Activated T-helper 1 cell treated with Interleukin-2 at 50 U/mL for 16 hours (primary cell): Measurements from ENCODE around the gene TSHZ1.

Experiments
- DNase-seq: peaks from one replicate; pipeline ENCODE4 v3.0.0-alpha.2; 2020; ENCODE audit warnings: low read depth

The TSHZ1 gene

GRCh38 chr18:75246721-75247610, 36.4 kb downstream of the TSHZ1 start:
- no peak for DNase-seq

DNA sequence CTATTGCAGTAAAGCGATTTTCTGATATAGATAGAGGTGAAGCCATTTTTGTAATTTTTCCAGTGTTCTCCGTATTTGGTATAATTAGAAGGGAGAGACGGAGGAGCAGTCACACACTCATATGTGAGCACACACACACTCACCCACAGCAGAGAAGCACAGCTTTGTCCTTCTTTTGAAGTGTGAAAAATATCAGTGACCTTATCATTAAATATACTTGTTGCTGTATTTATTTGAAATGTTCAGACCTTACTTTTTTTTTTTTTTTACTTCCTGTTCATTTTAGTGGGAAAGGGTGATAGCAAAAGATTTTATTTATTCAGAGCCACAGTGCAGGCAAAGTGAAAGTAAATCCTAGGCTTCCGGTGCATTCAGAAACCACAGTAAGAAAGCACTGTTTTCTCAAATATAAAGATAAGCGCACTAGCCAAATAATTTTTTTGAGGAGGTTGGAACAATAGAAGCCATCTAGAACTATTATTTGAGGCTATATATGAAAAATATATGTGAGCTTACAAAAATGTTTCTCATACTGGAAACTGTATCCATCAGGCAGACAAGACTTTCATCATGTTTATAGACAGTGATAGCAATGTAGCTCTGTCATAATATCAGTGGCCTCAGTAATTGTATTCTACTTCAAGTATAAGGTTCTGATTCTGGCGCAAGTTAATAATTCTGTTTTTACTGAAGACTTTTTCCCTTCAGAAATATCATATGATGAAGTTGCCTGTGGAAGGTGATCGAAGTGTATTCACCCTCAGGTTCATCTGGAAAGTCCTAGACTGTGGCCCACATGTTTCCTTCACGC, 37.2 kb downstream of the TSHZ1 start:
- DNase-seq, result no peak

DNA sequence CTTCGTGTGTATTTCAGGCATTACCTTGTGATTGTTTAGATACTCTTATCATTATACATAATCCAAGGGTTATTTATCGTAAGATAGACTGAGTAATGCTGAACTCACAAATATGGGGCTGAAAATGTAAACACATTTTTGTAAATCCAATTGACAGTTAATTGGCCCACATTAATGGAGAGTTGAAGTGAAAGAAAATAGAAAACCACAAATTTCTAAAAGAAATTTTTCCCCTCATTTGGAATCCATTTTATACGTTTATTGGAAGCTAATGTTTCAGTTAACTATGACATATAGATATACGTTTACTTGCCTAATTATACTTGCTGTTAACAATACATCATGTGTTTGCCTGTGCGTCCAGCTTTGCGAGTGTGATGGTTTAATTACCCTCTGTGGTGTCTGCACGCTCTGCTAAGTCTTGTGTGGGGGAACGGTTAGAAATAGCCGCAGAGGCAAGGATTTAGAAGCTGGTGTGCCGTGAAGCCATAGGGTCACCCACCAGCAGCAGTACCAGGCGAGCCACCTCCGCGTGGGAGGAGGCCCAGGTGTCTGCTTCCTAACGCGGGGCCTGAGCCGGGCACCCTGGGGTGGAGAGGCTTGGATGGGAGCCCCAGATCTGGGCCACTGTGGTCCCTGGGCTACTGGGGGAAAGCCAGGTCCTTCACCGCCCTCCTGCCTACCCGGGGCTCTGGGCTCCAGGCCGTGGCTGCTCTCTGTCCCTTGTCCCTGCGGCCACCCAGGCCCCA, 38.0 kb downstream of the TSHZ1 start:
- no peak for DNase-seq

DNA sequence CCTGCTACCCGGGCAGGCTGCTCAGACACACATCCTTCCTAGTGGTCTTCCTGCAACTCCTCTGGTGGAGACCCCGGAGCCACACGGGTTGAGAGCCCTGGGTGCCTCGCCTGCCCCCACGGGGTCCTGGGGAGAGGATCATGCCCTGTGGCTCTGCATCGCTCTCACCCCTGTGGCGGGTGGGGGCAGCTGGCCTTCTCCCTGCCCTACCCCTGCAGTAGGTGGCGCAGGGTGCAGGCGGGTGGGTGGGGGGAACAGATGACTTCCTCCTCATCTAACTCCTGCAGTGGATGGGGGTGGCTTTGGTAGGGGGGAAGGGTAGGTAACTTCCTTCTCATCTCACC, 38.5 kb downstream of the TSHZ1 start:
- no peak for DNase-seq

DNA sequence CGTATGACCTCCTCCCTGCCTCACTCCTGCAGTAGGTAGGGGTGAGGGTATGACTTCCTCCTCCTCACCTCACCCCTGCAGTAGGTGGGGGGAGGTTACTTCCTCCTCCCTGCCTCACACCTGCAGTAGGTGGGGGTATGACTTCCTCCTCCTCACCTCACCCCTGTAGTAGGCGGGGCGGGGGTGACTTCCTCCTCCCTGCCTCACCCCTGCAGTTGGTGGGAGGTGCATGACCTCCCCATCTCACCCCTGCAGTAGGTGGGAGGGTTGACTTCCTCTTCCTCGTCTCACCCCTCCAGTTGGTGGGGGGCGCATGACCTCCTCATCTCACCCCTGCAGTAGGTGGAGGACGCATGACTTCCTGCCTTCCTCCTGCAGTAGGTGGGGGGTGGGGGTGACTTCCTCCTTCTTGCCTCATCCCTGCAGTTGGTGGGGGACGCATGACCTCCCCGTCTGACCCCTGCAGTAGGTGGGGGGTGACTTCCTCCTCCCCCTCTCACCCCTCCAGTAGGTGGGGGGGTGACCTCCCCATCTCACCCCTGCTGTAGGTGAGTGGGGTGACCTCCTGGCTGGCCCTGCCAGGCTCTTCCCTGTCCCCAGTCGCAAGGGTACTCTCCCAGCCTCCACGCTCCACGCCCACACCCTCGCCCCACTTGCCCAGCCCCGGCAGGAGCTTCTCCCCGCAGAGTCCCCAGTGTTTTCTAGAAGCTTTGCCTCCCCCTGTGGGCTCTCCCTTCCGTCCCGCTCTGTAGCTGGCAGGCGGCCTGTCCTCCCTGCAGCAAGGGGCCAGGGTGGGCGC, 39.3 kb downstream of the TSHZ1 start:
- no peak for DNase-seq

DNA sequence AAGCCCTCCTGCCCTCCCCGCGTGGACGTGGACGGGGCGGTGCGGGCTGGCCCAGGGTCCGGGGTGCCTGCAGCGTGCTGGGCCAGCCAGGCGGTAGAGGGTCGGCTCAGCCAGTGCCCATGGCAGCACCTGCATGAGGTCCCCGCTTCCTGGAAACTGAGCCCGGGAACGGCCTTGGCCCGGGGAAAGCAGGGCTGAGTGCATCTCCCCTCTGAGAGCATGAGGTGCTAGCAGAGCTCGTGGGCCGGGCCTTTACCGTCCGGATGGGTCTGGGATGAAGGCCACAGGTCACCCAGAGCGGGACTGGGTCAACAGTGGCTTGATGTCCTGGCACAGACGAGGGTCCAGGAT, 39.8 kb downstream of the TSHZ1 start:
- DNase-seq, result no peak

GRCh38 chr18:75251466-75251865, 40.9 kb downstream of the TSHZ1 start:
- no peak for DNase-seq

DNA sequence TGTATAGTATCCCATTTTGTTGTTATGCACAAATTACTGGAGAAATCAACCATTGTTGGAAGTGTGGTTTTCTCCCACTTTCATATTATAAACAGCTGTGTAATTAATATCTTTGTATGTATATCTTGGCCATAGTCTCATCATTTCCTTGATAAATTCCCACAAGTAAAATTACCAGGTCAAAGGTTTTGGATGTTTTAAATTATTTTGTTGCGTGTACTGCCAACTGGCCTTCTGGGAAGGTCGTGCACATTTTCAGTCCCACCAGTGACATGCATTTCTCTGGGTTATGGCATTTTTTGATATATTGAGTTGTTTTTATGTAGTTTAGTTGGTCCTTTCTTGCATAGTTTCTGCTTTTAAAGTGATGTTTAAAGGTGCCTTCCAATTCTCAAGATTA, 41.5 kb downstream of the TSHZ1 start:
- no peak for DNase-seq

DNA sequence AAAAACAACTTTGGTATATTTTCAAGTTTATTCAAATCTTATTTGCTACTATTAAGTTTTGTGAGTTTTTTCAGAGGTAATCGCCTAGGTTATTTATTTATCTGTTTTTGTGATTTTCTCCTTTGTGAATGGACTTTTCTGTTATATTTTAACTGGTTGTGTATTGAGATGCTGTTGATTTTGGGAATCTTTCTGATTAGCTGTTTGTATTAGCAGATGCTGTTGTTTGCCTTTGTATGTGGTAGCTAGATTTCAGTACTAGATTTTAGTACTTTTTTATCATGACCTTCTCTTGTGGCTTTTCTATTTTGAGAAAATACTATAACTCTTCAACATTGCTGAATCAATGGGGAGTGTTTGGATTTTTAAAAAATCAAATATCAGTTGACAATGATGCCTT, 42.4 kb downstream of the TSHZ1 start:
- DNase-seq, result no peak

DNA sequence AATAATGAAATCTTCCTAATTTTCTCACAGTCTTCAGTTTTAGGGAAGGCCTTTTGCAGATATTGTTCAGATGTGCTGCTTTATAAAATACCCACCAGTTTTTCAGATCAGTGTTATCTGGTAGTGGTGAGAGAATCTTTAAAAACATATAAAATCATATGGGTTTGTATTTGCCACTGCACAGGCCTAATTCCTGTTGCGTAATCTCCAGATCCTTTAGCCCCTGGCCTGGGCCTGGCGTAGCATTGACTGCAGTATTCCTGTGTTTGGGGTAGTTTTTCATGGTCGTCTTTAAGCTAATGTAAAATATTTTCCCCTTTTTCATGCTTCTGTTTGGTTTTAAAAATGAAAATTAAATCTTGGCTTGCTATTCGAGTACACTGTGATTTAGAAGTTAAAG, 43.2 kb downstream of the TSHZ1 start:
- no peak for DNase-seq

- DNase-seq, result no peak
These were observed 44.5 kb downstream of the TSHZ1 start for GRCh38 chr18:75255094-75255493.

DNA sequence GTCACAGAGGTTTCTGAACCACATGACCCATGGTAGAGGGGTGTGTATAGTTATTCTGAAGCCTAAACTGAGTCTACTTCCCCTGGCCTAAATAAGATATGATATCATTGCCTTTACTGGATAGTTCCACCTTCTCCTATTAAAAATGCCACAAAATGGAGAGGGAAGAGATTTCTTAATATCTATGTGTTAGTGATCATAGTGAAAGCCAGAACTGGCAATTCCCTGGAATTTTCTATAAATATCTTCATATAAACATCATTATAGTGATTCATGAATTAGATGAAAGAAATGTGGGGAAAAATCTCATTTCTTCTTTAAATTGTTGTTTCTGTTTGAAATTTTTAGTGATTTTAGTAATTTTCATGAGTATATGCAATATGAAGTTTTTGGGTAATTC, 45.8 kb downstream of the TSHZ1 start:
- no peak for DNase-seq

- DNase-seq, result no peak
These were observed 47.0 kb downstream of the TSHZ1 start for GRCh38 chr18:75257605-75258004.

DNA sequence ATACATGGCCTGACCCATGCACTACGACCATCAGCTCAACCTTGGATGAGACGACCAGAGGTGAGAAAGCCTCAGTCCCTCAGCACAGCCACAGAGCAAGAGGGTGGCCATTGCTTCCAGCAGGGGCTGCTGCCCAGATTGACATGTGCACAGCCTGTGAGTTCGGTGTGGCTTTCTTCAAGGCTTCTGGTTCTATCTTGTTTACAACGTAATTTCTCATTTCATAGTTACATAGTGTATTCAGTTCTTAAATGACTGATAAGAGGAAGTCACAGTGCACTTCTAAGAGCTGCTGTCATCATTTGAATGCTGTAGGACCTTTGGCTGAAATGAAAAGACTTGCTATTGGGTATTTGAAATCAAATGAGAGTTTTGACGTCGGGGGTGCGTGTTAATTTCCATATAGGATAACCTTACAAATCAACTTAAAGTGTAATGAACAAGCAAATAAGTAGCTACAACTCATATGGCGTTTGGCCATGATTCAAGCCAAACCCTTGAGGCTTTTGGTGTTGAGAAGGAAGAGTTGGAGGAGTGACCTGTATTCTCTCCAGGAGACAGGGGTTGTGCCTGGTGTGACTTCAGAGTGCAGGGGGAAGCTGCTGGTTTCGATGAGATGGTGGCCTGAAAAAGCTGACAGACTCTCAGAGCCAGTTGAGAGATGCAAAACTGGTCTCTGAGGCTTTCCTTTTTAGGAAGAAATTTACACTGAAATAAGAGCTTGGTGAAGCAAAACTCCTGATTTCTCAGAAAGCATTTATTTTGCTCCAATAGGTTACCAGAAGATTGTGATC, 51.0 kb downstream of the TSHZ1 start:
- DNase-seq, result no peak

DNA sequence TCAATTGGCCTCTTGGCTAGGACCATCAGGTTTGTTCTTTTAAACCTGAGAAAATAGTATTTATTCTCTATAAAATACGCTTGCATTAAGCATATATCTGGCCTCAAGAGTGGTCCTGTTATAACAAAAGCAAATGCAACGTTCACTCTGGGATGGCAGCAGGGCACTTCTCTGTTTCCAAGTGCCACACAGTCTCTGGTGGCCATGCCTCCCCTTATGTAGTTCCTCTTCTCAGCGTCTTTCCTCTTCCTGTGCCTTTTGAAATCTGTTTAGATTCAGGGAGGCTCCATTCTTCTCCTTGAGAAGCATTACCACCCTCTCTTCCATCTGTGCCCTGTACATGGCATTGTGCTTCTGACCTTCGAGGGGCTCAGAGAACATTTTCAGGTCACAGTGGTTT, 51.9 kb downstream of the TSHZ1 start:
- DNase-seq, result no peak

DNA sequence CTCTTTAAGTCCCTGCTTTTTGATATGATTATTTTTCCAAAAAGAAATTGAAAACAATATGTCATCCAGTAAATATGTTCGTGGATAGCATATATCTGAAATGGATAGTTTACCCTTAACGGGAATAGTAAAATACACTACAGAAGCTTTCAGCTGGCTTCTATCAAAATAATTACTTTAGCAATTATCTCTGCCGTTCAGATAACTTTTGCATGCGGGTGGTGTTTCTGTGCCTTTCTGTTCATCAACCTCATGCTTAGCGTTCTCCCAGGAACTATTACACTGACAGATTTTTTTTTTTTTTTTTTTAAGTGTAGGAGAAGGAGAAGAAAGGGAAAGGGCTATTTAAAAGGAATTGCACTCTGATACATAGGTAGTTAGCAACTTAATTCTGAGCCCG, 53.6 kb downstream of the TSHZ1 start:
- DNase-seq, result no peak

DNA sequence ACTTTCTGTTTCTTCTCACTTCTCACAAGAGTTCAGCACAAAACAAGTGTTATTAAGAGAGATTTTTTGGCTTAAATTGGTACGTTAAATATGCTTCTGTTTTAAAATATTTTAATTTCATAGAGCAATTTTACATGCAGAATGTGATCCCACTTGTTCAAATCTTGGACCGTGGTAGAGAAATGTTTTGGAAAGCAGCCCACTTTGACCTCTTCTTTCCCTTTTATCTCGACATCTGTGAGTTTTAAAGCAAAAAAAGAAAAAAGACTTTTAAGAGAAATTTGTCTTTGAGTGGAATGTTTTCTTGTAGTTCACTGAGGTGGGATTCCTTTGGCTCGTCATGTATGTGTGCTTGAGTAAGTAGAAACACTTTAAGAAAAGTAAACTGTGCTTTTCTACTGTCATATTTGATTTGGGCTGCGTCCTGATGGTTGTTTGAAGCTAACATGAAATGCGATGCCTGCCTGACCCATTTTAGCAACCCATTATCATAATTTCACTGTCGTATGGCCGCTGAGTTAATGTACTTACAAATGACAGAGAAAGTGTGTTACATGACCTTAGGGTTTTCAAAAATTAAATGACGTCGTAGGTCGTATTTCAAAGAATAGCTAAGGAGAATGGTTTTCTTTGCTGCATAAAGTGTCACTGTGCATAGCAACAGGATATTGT, 54.5 kb downstream of the TSHZ1 start:
- no peak for DNase-seq

- no peak for DNase-seq
These were observed 55.3 kb downstream of the TSHZ1 start for GRCh38 chr18:75265872-75266271.

GRCh38 chr18:75267643-75268363, 57.2 kb downstream of the TSHZ1 start:
- no peak for DNase-seq

GRCh38 chr18:75268364-75268646, 57.7 kb downstream of the TSHZ1 start:
- no peak for DNase-seq
